Right ventricle myocardium superior (tissue), 1 donor: Measurements from ENCODE around the gene SMOC2. TPM values are rescaled to one million over a fixed set of nuclear protein-coding genes. Genes with fewer than 3 reads are reported as not detected.

Experiments used
- ATAC-seq: fragments of 200-7000 bp; cut with Tn5 transposase; one replicate; pipeline ENCODE4 v1.9.1; 2020; ENCODE audit warnings: mild to moderate bottlenecking; ENCODE audit not compliant: poor library complexity
- DNase-seq: peaks from one replicate; pipeline ENCODE4 v3.0.0-alpha.2; 2020
- intact Hi-C: fragments of 100-400 bp; cut with DNase I; formaldehyde crosslinking; loops from one replicate; pipeline ENCODE4 v1.11.2; 2022
- total RNA-seq: library from RNA; stranded (reverse); fragmentation: NEBNext Ultra II Directional; extraction: Animal tissue kit (Norgen Biotek cat#: 25700); gene quantifications from one replicate; pipeline ENCODE4 v1.2.1, GENCODE V29; 2021
- donor health status: DM: no; HTN: yes; CAD: no; lungs with severe emphysema.

SMOC2 gene
- total RNA-seq, 1 donor from 2014 or later: 10.9 TPM

- ATAC-seq (no peak), DNase-seq (no peak)
- intact Hi-C loops: no loop called here
These were observed 135.4 kb downstream of the SMOC2 start for GRCh38 chr6:168576388-168576787.

DNA sequence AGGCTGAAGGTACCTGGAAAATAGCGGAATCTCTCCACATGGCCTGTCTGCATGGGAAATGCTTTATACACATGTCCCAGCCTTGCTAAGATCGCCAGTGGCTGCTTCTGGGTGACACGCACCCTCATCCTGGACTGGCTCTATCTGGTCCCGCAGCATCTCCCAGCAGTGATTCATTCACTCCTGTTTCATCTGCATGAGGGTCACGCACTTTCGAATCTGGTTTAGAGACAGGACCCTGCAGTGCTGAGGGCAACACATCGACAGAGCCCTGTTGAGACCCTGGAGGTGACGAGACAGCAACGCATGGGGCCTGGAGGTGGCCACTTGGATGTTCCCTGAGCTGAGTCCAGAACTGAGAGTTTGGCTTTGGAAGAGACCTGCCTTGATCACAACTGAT is 136.5 kb downstream of the SMOC2 start:
- ATAC-seq: no peak
- intact Hi-C loops: no loop called here
- no peak for DNase-seq

DNA sequence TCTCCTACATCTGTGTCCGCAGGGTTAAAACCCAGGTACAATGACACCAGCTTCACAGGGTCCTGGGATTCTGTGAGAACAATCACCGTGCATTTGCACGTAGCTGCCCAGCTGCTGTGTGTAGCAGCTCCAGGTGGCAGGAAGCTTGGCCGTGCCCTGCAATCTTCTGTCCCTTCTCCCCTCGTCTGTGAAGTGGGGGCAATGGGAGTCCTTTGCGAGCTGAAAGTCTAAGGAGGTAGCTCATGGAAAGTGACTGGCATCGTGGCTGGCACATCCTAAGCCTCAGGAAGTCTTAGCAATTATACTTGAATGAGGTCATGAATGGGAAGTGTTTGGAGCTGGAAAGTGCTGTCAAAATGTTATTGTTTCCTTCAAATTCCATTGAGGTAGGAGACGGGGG is 137.1 kb downstream of the SMOC2 start:
- no peak for DNase-seq
- no peak for ATAC-seq
- intact Hi-C loops: no loop called here

DNA sequence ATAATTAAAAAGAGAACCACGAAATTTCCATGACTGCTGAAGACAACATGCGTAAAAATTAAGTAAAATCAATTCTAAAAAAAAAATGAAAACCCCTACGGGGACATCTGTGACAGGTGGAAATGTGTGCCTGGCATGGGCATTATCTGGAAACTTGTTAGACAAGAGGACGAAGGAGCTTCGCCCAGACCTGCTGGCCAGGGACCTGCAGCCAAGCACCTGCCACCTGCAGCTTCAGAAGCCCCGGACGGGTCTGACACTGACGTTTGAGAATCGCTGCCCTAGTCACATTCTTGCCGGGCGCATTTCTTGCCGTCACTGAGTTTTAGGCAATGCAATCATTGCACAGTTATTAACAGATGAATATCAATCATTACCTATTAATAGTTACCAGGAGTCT is 140.3 kb downstream of the SMOC2 start:
- DNase-seq (no peak), ATAC-seq (no peak)
- intact Hi-C loops: no loop called here

DNA sequence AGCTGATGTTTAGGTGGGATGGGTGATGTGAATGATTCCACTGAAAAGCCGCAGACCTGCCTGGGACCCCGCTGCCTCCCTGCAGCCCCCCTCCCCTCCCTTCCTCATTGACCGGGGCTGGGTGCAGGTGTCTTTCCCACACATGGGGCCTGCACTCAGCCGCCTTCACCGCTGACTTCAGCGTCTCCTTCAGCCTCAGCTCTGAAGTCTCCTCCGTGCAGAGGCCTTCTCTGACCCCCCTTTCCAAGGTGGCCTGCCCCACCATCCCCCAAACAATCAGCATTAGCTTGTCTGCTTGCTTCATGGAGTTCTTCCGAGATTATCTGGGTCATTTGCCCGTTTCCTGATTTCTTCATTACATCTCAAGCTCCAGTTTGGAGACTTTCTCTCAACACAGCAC is 140.7 kb downstream of the SMOC2 start:
- DNase-seq (no peak), ATAC-seq (no peak)
- intact Hi-C loops: no loop called here

DNA sequence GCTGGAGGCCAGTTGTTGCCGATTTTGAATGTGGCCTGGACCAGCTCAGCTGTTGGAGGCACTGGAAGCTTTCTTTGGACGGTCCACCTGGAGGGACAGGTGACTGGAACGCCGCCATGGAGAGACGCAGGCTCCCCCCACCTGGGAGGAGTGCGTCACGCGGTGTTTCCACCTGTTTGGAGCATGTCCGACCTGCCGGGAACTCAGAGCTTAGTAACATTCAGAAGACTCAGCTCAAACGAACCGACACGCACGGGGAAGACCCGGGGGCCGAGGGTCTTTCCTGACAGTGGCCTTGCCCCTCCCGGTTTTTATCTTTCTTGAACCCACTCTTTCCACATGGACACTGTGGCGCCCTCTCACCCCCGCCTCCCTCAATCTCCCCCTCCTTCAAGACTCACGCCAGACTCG is 141.6 kb downstream of the SMOC2 start:
- ATAC-seq (no peak), DNase-seq (no peak)
- intact Hi-C loops: no loop called here

DNA sequence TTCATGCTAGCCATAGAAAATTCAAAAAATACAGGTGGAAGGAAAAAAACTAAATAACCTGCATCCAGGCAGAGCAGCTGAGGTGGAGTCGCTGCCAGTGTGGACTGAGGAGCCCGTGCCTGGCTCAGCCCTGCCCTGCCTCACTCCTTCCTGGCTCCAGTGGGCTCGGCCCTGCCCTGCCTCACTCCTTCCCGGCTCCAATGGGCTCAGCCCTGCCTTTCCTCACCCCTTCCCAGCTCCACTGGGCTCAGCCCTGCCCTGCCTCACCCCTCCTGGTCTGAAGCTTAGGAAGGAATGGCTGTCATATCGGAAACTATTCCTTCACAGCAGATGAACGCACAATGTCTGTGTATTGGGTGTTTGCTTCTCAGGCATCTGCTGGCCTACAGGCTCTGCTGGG is 142.1 kb downstream of the SMOC2 start:
- ATAC-seq (no peak), DNase-seq (no peak)
- intact Hi-C loops: no loop called here

DNA sequence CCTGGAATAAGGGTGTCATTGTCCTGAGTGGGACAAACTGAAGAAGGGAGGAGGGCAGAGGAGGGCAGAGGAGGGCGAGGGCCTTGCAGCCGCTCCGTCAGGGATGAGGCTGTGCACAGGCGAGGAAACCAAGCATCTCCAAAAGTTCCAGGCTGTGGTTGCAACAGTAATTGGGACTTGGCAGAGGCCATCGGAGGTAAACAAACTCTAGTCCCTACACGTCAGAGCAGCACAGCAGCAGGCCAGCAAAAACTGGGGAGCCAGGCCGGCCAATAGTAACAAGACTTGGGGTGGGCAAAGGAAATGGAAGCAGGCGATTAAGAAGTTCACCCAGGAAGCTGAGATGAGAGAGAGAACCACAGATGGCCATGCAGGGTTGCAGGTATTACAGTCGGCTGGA is 142.8 kb downstream of the SMOC2 start:
- intact Hi-C loops: no loop called here

GRCh38 chr6:168584249-168584648 is 143.3 kb downstream of the SMOC2 start:
- no peak for ATAC-seq
- no peak for DNase-seq
- intact Hi-C loops: no loop called here

More for the DNA sequence above, 142.8 kb downstream of the SMOC2 start:
- DNase-seq (no peak), ATAC-seq (no peak)

- ATAC-seq (no peak), DNase-seq (no peak)
- intact Hi-C loops: no loop called here
These were observed 143.7 kb downstream of the SMOC2 start for GRCh38 chr6:168584671-168585070.

DNA sequence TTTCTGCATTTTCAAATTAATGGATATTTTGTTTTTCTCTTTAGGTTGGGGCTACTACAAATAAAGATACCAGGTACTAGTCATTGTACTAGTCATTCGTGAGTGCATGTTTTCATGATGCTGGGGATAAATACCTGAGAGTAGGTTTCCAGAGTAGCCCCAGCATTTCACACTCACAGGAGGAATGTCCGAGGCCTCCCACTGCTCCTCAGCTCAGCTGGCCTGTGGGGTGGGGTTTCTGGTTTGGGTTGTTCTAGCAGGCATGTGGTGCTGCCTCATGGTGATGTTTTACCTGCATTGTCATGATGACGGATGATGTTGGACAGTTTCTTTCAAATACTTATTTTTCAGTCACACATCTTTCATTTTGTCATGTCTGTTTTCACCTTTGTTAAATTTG is 144.5 kb downstream of the SMOC2 start:
- intact Hi-C loops: no loop called here
- no peak for DNase-seq
- no peak for ATAC-seq

GRCh38 chr6:168589275-168589674 is 148.3 kb downstream of the SMOC2 start:
- intact Hi-C loops: no loop called here
- ATAC-seq: no peak

DNA sequence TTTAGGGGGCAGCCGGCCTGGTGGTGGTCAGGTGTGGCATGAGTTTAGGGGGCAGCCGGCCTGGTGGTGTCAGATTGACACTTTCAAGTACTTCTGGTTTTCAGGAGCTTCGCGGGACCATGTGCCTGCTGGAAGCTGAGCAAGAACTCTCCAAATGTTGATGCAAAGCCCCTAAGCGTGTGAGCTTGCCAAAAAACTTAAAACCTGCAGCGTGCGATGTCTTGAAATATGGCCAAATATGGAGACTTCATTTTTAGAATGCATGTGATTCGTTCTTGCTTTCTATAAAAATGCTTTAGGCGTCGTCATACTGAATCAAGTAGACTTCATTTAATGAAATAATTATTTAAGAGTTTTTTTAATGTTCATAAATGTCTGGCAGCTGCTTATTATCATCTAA is 149.4 kb downstream of the SMOC2 start:
- intact Hi-C loops: no loop called here
- DNase-seq (no peak), ATAC-seq (no peak)

More at GRCh38 chr6:168589275-168589674, 148.3 kb downstream of the SMOC2 start:
- no peak for DNase-seq

GRCh38 chr6:168596344-168596743 is 155.4 kb downstream of the SMOC2 start:
- intact Hi-C loops: no loop called here
- no peak for ATAC-seq
- DNase-seq: no peak

GRCh38 chr6:168597471-168597875 is 156.5 kb downstream of the SMOC2 start:
- no peak for DNase-seq
- intact Hi-C loops: no loop called here

DNA sequence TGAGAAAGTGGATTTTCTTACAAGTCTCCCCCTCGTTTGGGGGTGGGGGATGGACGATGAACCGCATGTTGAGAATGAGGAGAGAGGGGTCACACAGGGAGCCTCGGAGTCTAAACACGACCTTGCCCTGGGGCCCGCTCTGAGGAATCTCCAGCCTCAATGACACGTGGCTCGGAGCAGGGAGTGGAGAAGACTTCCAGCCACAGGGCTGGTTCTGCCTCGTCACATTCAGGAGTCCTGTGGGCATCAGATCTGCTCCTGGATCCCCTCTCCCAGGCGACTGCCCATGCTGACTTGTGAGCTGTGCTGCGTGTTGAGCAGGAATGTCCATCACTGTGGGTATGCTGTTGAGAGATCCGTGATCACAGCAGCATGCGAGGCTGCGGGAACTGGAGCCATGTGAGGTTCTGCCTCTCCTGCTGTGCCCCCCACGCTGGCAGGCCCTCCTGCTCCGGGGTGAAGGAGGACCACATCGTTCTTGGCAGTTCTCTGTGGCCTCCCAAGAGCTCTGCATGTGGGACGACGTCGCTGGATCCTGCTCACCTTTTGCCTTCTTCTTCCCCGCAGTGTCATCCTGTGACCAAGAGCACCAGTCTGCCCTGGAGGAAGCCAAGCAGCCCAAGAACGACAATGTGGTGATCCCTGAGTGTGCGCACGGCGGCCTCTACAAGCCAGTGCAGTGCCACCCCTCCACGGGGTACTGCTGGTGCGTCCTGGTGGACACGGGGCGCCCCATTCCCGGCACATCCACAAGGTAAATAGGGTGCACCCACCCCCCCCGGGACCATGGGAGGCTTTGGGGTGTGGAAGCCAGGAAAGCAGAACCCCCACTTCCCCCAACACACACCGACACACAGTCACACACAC is 157.5 kb downstream of the SMOC2 start:
- DNase-seq (no peak), ATAC-seq (no peak)
- intact Hi-C loops: no loop called here

More at GRCh38 chr6:168597471-168597875, 156.5 kb downstream of the SMOC2 start:
- no peak for ATAC-seq

DNA sequence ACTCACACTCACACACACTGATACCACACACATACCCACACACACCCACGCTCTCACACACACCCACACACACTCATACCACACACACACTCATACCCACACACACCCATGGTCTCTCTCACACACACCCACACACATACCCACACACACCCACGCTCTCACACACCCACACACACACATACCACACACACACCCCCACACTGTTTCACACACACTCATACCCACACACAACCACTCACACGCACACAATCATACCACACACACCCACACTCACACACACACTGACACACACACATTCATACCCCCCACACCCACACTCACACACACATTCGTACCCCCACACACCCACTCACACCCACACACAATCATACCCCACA is 158.1 kb downstream of the SMOC2 start:
- no peak for DNase-seq
- intact Hi-C loops: no loop called here
- ATAC-seq: no peak

GRCh38 chr6:168599769-168600330 is 158.9 kb downstream of the SMOC2 start:
- intact Hi-C loops: no loop called here
- ATAC-seq (no peak), DNase-seq (no peak)

- ATAC-seq (no peak), DNase-seq (no peak)
- intact Hi-C loops: no loop called here
These were observed 159.4 kb downstream of the SMOC2 start for GRCh38 chr6:168600381-168600780.

DNA sequence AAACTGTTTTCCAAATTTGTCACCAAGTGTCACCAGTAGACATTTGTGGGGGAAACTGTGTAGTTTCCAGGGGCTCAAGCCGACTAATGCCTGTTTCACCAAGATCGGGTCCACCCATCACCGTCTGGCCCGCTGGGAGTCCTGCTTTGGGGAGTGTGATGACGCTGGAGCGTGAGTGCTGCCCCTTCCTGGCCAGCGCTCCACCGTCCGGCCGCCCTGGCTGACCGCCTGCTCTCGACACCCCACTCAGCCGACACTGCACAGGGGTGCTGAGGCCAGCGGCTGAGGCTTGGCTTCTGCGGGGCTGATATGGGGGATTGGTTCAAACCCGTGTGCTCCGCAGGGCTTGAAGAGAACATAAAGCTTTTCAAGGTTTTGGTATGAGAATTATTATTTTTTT is 160.1 kb downstream of the SMOC2 start:
- intact Hi-C loops: no loop called here
- DNase-seq (no peak), ATAC-seq (no peak)
